Liver (tissue), 9 donors: ENCODE results near the gene JAG2. TPM values are rescaled to one million over a fixed set of nuclear protein-coding genes. Genes with fewer than 3 reads are reported as not detected.

Experiments
- DNase-seq: peaks from one replicate; pipeline ENCODE4 v3.0.0-alpha.2; 2017; ENCODE audit warnings: low spot score
- H3K27ac ChIP-seq, 2 donors: one replicate each; pipeline ENCODE4 v1.7.0; 2013; ENCODE audit warnings: inconsistent platforms in 2 of 2, low read length in 2 of 2, control low read depth in 1 of 2, low read depth in 1 of 2, mild to moderate bottlenecking in 1 of 2
- H3K27me3 ChIP-seq, 4 donors: one replicate each; pipeline versions ENCODE4 v1.6.1 to v1.7.0; 2013; ENCODE audit warnings: low read length in 3 of 4, inconsistent platforms in 1 of 4, mild to moderate bottlenecking in 1 of 4, moderate library complexity in 1 of 4; ENCODE audit not compliant: control insufficient read depth in 4 of 4, insufficient read depth in 4 of 4
- H3K36me3 ChIP-seq, 4 donors: one replicate each; pipeline versions ENCODE4 v1.6.1 to v1.7.0; 2013; ENCODE audit warnings: low read length in 3 of 4, mild to moderate bottlenecking in 3 of 4, low read depth in 1 of 4, moderate library complexity in 1 of 4; ENCODE audit not compliant: control insufficient read depth in 4 of 4, insufficient read depth in 3 of 4
- H3K4me1 ChIP-seq, 4 donors: one replicate each; pipeline versions ENCODE4 v1.6.1 to v1.7.0; 2013; ENCODE audit warnings: low read length in 3 of 4, mild to moderate bottlenecking in 3 of 4, moderate library complexity in 1 of 4; ENCODE audit not compliant: control insufficient read depth in 4 of 4, insufficient read depth in 4 of 4
- H3K4me3 ChIP-seq, 3 donors: one replicate each; pipeline versions ENCODE4 v1.6.1 to v1.7.0; 2013; ENCODE audit warnings: low read length in 3 of 3, control low read depth in 1 of 3, low read depth in 1 of 3, mild to moderate bottlenecking in 1 of 3
- H3K9ac ChIP-seq, 2 donors: one replicate each; pipeline ENCODE4 v1.7.0; 2013; ENCODE audit warnings: low read length in 2 of 2, mild to moderate bottlenecking in 2 of 2, moderate library complexity in 2 of 2, control low read depth in 1 of 2, low read depth in 1 of 2
- H3K9me3 ChIP-seq, 4 donors: one replicate each; pipeline versions ENCODE4 v1.6.1 to v1.7.0; 2013; ENCODE audit warnings: low read length in 3 of 4; ENCODE audit not compliant: control insufficient read depth in 4 of 4
- EGR1 ChIP-seq, 2 donors: IDR thresholded peaks; 2 replicates each; pipeline ENCODE4 v1.6.1; 2016 to 2018; ENCODE audit warnings: antibody characterized with exemption in 2 of 2, low read depth in 2 of 2
- FOXA1 ChIP-seq: IDR thresholded peaks from 2 replicates; pipeline ENCODE4 v1.6.1; 2016; ENCODE audit warnings: antibody characterized with exemption
- HNF4G ChIP-seq: IDR thresholded peaks from 2 replicates; pipeline ENCODE4 v1.6.1; 2016; ENCODE audit warnings: antibody characterized with exemption
- JUND ChIP-seq, 2 donors: IDR thresholded peaks; 2 replicates each; pipeline ENCODE4 v1.6.1; 2016; ENCODE audit warnings: antibody characterized with exemption in 2 of 2
- NR2F2 ChIP-seq: IDR thresholded peaks from 2 replicates; pipeline ENCODE4 v1.6.1; 2016; ENCODE audit warnings: antibody characterized with exemption
- RAD21 ChIP-seq, 2 donors: IDR thresholded peaks; 2 replicates each; pipeline ENCODE4 v1.6.1; 2016; ENCODE audit warnings: antibody characterized with exemption in 2 of 2, mild to moderate bottlenecking in 2 of 2
- SP1 ChIP-seq: IDR thresholded peaks from 2 replicates; pipeline ENCODE4 v1.6.1; 2018; ENCODE audit warnings: antibody characterized with exemption, mild to moderate bottlenecking
- YY1 ChIP-seq: IDR thresholded peaks from 2 replicates; pipeline ENCODE4 v1.6.1; 2016; ENCODE audit warnings: antibody characterized with exemption, mild to moderate bottlenecking
- WGBS: extraction: QIAGEN DNeasy Blood & Tissue Kit; methylation state at CpG from one replicate; pipeline ENCODE4 v1.1.7; 2013; 5-methylcytosine and 5-hydroxymethylcytosine counted together
- polyA plus RNA-seq, 2 donors: library from polyadenylated mRNA; stranded (reverse) in 1 of 2; unstranded in 1 of 2; fragments of 200-250 nt in 1 of 2; fragments of >200 nt in 1 of 2; fragmentation: Nextera tagmentation in 1 of 2; extraction: Ambion mirVana in 1 of 2; gene quantifications; one replicate each; pipeline versions ENCODE4 v1.2.1 to v1.2.3, GENCODE V29; 2013 to 2015
- total RNA-seq, 2 donors: library from RNA; depleted of rRNA; stranded (reverse); fragments of >200 nt; gene quantifications; one replicate each; pipeline ENCODE4 v1.2.3, GENCODE V29; 2014
- TF ChIP-seq, protein P1 (sequence below): IDR thresholded peaks from 2 replicates; pipeline ENCODE4 v1.6.1; 2016; ENCODE audit warnings: antibody characterized with exemption, mild to moderate bottlenecking
- TF ChIP-seq, protein P2 (sequence below): fragments of 150-350 bp; IDR thresholded peaks from 2 replicates; pipeline ENCODE4 v1.5.1; 2017; ENCODE audit warnings: improper control_type of control experiment, low read depth, low read length; ENCODE audit not compliant: missing input control
- TF ChIP-seq, protein P3 (sequence below): IDR thresholded peaks from 2 replicates; pipeline ENCODE4 v1.6.1; 2016; ENCODE audit warnings: antibody characterized with exemption
- donor health status: healthy.
- donor health status: healthy.
- donor health status: healthy.
- donor health status: healthy.
- donor health status: healthy.

JAG2 gene
- total and polyA plus RNA-seq, 4 donors = 0.24 to 1.0 (median 0.54) TPM

DNA sequence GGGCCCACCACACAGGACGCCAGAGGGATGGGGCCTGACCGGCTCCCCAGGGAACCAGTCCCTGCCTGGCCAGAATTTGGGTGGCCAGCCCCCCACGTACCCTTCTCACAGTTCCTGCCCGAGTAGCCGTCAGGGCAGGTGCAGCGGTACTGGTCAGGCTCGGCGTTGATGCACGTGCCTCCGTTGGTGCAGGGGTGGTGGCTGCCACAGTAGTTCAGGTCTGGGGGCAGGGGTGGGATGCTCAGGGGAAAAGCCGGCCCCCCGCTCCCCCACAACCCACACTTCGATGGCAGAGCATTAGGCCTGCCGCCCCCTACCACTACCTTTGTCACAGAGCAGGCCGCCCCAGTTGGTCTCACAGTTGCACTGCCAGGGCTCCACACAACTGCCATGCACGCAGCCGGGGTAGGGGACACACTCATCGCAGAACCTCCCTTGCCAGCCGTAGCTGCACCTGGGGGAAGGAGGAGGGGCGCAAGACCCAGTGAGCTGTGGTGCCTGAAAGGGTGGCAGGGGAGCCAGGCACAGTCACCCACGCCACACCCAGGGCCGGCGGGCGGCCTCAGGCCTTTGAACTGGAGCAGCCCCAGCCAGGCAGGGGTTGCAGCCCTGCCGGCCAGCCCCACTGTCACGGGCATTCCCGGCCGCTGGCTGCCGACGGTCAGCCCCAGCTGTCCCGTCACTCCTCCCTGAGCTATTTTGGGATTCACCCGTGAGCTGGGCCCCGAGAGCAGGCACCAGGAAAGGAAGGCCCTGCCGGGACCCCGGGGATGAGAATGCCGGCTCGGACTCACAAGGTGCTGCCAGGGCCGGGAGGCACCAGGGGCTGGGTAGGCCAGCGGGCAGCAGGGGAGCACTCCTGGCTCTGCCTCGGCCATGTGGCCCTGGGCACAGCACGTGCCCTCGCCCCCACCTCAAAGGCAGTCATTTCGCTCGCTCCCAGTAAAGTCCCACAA is 16.5 kb downstream of the JAG2 start:
- H3K27me3 ChIP-seq = no peaks in the 10 kb centered on the region
- H3K36me3 ChIP-seq = no peaks in the 10 kb centered on the region
- no peaks in the 10 kb centered on the region for H3K9me3 ChIP-seq
- H3K4me1 ChIP-seq = peaks cover 3 to 9% (median 7%) of the 10 kb centered on the region in 4 donors
- H3K4me3 ChIP-seq = no peak overlapping the region
- no peak for DNase-seq
- no peak for TF ChIP-seq NR2F2
- TF ChIP-seq, protein P1, sequence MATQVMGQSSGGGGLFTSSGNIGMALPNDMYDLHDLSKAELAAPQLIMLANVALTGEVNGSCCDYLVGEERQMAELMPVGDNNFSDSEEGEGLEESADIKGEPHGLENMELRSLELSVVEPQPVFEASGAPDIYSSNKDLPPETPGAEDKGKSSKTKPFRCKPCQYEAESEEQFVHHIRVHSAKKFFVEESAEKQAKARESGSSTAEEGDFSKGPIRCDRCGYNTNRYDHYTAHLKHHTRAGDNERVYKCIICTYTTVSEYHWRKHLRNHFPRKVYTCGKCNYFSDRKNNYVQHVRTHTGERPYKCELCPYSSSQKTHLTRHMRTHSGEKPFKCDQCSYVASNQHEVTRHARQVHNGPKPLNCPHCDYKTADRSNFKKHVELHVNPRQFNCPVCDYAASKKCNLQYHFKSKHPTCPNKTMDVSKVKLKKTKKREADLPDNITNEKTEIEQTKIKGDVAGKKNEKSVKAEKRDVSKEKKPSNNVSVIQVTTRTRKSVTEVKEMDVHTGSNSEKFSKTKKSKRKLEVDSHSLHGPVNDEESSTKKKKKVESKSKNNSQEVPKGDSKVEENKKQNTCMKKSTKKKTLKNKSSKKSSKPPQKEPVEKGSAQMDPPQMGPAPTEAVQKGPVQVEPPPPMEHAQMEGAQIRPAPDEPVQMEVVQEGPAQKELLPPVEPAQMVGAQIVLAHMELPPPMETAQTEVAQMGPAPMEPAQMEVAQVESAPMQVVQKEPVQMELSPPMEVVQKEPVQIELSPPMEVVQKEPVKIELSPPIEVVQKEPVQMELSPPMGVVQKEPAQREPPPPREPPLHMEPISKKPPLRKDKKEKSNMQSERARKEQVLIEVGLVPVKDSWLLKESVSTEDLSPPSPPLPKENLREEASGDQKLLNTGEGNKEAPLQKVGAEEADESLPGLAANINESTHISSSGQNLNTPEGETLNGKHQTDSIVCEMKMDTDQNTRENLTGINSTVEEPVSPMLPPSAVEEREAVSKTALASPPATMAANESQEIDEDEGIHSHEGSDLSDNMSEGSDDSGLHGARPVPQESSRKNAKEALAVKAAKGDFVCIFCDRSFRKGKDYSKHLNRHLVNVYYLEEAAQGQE = no peak
- TF ChIP-seq, protein P2, sequence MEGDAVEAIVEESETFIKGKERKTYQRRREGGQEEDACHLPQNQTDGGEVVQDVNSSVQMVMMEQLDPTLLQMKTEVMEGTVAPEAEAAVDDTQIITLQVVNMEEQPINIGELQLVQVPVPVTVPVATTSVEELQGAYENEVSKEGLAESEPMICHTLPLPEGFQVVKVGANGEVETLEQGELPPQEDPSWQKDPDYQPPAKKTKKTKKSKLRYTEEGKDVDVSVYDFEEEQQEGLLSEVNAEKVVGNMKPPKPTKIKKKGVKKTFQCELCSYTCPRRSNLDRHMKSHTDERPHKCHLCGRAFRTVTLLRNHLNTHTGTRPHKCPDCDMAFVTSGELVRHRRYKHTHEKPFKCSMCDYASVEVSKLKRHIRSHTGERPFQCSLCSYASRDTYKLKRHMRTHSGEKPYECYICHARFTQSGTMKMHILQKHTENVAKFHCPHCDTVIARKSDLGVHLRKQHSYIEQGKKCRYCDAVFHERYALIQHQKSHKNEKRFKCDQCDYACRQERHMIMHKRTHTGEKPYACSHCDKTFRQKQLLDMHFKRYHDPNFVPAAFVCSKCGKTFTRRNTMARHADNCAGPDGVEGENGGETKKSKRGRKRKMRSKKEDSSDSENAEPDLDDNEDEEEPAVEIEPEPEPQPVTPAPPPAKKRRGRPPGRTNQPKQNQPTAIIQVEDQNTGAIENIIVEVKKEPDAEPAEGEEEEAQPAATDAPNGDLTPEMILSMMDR = no peak
- no peak for TF ChIP-seq YY1
- TF ChIP-seq EGR1 (IDR thresholded peaks at IDR 0.05; ENCODE audit: low read depth in 2 of 2) = no peak
- TF ChIP-seq FOXA1 = no peak
- TF ChIP-seq, protein P3, sequence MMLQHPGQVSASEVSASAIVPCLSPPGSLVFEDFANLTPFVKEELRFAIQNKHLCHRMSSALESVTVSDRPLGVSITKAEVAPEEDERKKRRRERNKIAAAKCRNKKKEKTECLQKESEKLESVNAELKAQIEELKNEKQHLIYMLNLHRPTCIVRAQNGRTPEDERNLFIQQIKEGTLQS = no peak
- TF ChIP-seq JUND (IDR thresholded peaks at IDR 0.05) = no peak
- TF ChIP-seq HNF4G = no peak
- WGBS = 85% methylated on average over 44 of the region's 44 CpGs
- H3K9ac ChIP-seq = no peak overlapping the region
- H3K27ac ChIP-seq = no peak overlapping the region

DNA sequence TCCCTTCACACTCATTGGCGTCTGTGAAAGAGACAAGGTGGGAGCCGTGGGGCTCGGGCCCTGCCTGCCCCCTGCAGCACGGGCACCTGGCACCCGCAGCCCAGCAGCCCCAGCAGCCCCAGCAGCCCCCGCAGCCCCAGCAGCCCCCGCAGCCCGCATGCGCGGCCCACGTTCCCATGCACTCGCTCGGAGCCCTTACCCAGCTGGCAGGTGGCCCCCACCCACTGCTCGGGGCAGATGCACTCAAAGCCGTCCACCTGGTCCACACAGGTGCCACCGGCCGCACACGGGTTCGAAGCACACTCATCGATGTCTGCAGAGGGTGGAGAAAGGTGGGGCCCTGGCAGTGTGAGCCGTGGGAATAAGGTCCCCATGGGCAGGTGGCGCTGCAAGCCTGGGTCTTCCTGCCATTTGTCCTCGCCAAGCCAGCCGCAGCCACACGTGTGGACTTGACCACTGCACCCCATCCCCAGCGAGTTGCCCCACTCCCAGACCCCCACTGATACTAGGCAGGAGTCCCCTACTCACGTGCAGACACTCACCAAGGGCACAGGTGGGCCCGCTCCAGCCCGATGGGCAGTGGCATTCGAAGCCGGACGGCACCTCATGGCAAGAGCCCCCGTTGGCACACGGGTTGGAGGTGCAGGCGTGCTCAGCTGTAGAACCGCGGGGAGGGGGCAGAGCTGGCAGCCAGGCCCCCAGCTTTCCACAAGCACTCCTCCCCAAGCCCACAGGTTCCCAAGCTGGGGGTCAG is 17.3 kb downstream of the JAG2 start:
- H3K27ac ChIP-seq = no peak overlapping the region
- WGBS = 91% methylated on average over 37 of the region's 37 CpGs
- no peak overlapping the region for H3K4me3 ChIP-seq
- no peak for DNase-seq
- H3K9me3 ChIP-seq = no peaks in the 10 kb centered on the region
- no peaks in the 10 kb centered on the region for H3K36me3 ChIP-seq
- peaks cover 3 to 9% (median 7%) of the 10 kb centered on the region in 4 donors for H3K4me1 ChIP-seq
- TF ChIP-seq, protein P2 = no peak
- TF ChIP-seq SP1 (no peak), RAD21 (IDR thresholded peaks at IDR 0.05) (no peak), HNF4G (no peak)
- H3K9ac ChIP-seq = no peak overlapping the region
- no peaks in the 10 kb centered on the region for H3K27me3 ChIP-seq
